IPS-18a (cell line): ENCODE data around the gene ACBD4.

Experiments
- H3K27ac ChIP-seq: one replicate; pipeline ENCODE4 v1.5.1; 2013; ENCODE audit warnings: low read length
- H3K27me3 ChIP-seq: one replicate; pipeline ENCODE4 v1.6.1; 2013; ENCODE audit warnings: mild to moderate bottlenecking, low read length; ENCODE audit not compliant: control insufficient read depth, insufficient read depth
- H3K36me3 ChIP-seq: one replicate; pipeline ENCODE4 v1.6.1; 2013; ENCODE audit warnings: low read depth, low read length; ENCODE audit not compliant: control insufficient read depth
- H3K4me1 ChIP-seq: one replicate; pipeline ENCODE4 v1.6.1; 2013; ENCODE audit warnings: low read depth, low read length; ENCODE audit not compliant: control insufficient read depth
- H3K4me3 ChIP-seq: one replicate; pipeline ENCODE4 v1.5.1; 2013; ENCODE audit warnings: low read length
- H3K9ac ChIP-seq: one replicate; pipeline ENCODE4 v1.6.1; 2013; ENCODE audit warnings: mild to moderate bottlenecking, low read length, moderate library complexity
- H3K9me3 ChIP-seq: one replicate; pipeline ENCODE4 v1.6.1; 2013; ENCODE audit warnings: low read depth, low read length; ENCODE audit not compliant: control insufficient read depth

ACBD4 gene

DNA sequence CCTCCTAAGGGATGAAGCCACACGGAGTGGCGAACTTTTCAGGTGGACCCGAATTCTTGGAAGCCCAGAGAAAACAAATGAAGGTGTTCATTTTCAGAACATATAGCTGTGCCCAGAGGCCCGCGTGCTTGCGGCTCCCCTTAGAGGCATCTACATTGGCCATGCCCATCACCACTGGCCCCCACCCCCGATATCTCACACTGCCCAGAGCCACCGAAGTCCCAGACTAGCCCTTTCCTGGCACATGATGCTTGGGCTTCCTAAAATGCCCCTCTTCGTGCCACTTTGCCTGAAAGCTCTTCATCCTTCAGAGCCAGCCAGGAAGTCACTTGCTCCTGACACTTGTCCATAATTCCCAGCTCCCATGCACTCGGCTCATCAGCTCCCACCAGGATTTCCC, 10.7 kb downstream of the ACBD4 start:
- no peak overlapping the region for H3K4me3 ChIP-seq
- no peak overlapping the region for H3K9ac ChIP-seq
- no peaks in the 10 kb centered on the region for H3K36me3 ChIP-seq
- H3K27me3 ChIP-seq, result no peaks in the 10 kb centered on the region
- H3K9me3 ChIP-seq, result no peaks in the 10 kb centered on the region
- H3K27ac ChIP-seq, result no peak overlapping the region
- H3K4me1 ChIP-seq, result peaks cover 17% of the 10 kb centered on the region

DNA sequence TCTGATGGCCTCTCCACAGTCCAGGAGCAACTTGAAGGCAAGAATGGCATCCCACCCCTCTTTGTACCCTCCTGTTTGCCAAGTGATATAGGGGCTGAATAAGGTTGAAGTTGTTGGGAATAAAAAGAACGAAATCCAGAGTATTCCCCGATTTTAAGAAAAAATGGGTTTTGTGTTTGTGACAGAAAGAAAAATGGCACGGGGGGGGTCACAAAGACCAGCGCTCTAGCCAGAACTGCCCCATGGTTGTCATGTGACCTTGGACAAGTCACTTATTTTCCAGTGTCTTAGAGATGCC, 11.1 kb downstream of the ACBD4 start:
- Histone ChIP-seq H3K9ac (peak overlapping the region; percentile 98), H3K9me3 (no peaks in the 10 kb centered on the region), H3K27me3 (no peaks in the 10 kb centered on the region), H3K4me1 (peaks cover 20% of the 10 kb centered on the region), H3K4me3 (peak overlapping the region; percentile 92), H3K27ac (no peak overlapping the region), H3K36me3 (no peaks in the 10 kb centered on the region)

DNA sequence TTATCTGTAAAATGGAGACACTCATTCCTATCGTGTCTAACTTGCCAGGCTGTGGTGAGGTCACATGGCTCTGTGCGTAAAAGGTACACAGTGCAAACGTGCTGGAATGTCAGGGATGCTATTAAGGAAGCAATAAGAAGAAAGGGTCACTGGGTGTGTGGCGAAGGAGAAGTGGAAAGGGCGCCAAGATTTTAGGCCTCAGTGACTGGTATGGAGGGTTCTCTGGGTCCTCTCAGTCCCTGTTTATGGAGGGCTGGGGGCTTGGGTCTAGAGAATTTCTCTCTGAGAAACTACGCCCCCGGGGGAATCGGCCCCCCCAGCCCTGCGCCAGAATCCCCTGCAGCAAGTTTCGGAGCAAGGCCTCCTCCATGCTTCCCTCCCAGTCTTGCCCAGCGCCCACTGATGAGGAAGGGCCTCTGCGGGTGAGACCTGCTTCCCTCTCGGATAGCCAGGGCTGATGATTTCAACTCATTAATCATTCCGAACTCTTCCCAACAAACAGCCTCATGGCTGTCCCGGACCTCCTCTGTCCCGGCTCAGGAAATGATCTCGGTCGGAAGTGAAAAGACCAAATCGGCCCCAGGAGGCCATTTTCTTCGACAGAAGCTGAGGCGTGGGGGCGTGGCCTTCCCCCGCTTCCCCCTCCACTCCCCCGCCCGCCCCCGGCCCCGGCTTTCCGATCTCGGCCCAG, 11.5 kb downstream of the ACBD4 start:
- peak overlapping the region; percentile 98 for H3K27ac ChIP-seq
- H3K9me3 ChIP-seq, result no peaks in the 10 kb centered on the region
- no peaks in the 10 kb centered on the region for H3K36me3 ChIP-seq
- peaks cover 22% of the 10 kb centered on the region for H3K4me1 ChIP-seq
- peak overlapping the region; percentile 98 for H3K9ac ChIP-seq
- peak overlapping the region; percentile 92 for H3K4me3 ChIP-seq
- no peaks in the 10 kb centered on the region for H3K27me3 ChIP-seq

DNA sequence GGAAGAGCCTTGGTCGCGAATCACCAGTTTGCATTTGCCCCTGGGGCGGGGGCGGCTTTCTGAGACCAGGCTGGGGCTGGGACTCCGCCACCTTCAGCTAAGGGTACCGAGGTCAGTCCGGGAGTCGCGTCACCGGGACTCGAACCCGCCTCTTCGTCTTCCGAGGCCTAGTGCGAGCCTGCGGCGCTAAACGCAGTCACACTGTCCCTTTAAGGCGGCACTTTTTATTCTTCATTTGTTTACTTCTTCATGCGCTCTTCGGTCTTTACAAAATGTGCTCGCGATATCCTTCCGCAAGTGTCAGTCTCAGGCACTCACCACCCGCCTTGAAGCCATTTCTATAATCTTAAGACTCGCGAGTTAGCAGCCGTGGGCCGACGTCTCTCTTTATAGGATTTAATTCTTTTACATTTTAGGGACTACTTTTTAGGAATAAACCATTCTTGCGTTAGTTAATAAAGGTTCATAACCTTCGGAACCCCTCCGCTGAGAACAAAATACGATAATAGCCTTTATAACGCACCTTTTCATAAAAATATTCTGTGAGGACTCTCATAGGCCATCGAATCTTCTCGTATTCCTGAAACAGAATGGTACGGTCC, 12.2 kb downstream of the ACBD4 start:
- Histone ChIP-seq H3K4me3 (peak overlapping the region; percentile 92), H3K4me1 (peaks cover 22% of the 10 kb centered on the region), H3K27ac (peak overlapping the region; percentile 98), H3K36me3 (no peaks in the 10 kb centered on the region), H3K27me3 (no peaks in the 10 kb centered on the region), H3K9ac (peak overlapping the region; percentile 98), H3K9me3 (no peaks in the 10 kb centered on the region)

DNA sequence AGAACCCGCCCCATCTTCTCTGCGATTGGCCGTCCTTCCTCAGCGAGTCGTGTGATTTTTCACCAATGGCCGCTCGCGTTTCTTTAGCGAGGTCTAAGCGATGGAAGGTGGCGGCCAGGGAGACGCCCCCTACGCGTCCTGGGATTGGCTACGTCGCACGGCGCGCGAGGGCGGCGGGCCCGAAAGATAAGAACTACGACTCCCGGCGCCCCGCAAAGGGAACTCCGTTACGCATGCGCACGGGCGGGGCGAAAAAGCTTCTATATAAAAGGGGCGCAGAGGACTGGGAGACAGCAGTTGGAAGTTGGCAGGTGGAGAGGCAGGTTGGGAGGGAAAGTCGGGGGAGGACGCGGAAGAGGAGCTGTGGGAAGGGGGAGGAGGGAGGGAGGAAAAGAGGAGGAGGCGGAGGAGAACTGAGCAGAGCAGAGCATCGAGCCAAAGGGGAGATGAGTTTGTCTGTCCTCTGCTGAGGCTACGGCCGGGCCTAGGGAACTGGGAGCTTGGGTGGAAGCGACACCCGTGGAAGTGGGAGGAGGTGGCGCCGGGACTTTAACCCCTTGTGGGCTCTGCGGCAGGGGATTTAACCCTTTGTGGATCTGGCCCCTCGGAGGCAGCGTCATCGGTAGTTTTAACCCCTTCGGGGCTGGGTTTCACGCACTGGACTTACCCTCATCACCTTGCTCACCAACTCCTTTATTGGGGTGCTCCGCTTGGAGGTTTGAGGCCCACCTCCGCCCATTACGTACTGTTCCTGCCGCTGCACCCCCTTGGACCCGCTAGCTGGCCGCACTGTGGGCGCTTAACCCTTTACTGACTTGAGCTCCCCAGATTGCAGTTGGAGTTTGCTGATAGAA, 12.9 kb downstream of the ACBD4 start, which contains the start of gene HEXIM1:
Gene HEXIM1 (plus strand): TSS at position 293 of the 854 bp plus-strand sequence. CDS start 716 bp downstream, outside the sequence.
- Histone ChIP-seq H3K4me1 (peaks cover 18% of the 10 kb centered on the region), H3K4me3 (peak within 1 kb of the TSS; percentile 97), H3K9me3 (no peaks in the 10 kb centered on the region), H3K27me3 (no peaks in the 10 kb centered on the region), H3K9ac (peak within 1 kb of the TSS; percentile 98), H3K27ac (peak within 1 kb of the TSS; percentile 98), H3K36me3 (no peaks in the 10 kb centered on the region)

DNA sequence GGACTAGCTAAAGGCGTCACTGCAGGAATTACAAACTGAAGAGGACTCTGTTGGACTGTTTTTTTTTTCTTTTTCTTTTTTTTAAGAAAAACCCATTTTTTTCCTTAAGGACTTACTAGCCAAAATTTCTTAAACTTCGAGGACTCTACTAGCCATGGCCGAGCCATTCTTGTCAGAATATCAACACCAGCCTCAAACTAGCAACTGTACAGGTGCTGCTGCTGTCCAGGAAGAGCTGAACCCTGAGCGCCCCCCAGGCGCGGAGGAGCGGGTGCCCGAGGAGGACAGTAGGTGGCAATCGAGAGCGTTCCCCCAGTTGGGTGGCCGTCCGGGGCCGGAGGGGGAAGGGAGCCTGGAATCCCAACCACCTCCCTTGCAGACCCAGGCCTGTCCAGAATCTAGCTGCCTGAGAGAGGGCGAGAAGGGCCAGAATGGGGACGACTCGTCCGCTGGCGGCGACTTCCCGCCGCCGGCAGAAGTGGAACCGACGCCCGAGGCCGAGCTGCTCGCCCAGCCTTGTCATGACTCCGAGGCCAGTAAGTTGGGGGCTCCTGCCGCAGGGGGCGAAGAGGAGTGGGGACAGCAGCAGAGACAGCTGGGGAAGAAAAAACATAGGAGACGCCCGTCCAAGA, 13.7 kb downstream of the ACBD4 start:
- Histone ChIP-seq H3K36me3 (no peaks in the 10 kb centered on the region), H3K9ac (peak overlapping the region; percentile 70), H3K4me1 (peaks cover 18% of the 10 kb centered on the region), H3K4me3 (peak overlapping the region; percentile 97), H3K27me3 (no peaks in the 10 kb centered on the region), H3K9me3 (no peaks in the 10 kb centered on the region), H3K27ac (peak overlapping the region; percentile 41)

DNA sequence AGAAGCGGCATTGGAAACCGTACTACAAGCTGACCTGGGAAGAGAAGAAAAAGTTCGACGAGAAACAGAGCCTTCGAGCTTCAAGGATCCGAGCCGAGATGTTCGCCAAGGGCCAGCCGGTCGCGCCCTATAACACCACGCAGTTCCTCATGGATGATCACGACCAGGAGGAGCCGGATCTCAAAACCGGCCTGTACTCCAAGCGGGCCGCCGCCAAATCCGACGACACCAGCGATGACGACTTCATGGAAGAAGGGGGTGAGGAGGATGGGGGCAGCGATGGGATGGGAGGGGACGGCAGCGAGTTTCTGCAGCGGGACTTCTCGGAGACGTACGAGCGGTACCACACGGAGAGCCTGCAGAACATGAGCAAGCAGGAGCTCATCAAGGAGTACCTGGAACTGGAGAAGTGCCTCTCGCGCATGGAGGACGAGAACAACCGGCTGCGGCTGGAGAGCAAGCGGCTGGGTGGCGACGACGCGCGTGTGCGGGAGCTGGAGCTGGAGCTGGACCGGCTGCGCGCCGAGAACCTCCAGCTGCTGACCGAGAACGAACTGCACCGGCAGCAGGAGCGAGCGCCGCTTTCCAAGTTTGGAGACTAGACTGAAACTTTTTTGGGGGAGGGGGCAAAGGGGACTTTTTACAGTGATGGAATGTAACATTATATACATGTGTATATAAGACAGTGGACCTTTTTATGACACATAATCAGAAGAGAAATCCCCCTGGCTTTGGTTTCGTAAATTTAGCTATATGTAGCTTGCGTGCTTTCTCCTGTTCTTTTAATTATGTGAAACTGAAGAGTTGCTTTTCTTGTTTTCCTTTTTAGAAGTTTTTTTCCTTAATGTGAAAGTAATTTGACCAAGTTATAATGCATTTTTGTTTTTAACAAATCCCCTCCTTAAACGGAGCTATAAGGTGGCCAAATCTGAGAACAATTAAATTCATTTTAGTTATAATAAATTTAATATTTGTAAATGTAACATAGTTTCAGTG, 14.5 kb downstream of the ACBD4 start:
- H3K9ac ChIP-seq, result peak overlapping the region; percentile 70
- no peaks in the 10 kb centered on the region for H3K27me3 ChIP-seq
- H3K4me1 ChIP-seq, result peaks cover 18% of the 10 kb centered on the region
- no peak overlapping the region for H3K27ac ChIP-seq
- peak overlapping the region; percentile 97 for H3K4me3 ChIP-seq
- H3K36me3 ChIP-seq, result no peaks in the 10 kb centered on the region
- H3K9me3 ChIP-seq, result no peaks in the 10 kb centered on the region

DNA sequence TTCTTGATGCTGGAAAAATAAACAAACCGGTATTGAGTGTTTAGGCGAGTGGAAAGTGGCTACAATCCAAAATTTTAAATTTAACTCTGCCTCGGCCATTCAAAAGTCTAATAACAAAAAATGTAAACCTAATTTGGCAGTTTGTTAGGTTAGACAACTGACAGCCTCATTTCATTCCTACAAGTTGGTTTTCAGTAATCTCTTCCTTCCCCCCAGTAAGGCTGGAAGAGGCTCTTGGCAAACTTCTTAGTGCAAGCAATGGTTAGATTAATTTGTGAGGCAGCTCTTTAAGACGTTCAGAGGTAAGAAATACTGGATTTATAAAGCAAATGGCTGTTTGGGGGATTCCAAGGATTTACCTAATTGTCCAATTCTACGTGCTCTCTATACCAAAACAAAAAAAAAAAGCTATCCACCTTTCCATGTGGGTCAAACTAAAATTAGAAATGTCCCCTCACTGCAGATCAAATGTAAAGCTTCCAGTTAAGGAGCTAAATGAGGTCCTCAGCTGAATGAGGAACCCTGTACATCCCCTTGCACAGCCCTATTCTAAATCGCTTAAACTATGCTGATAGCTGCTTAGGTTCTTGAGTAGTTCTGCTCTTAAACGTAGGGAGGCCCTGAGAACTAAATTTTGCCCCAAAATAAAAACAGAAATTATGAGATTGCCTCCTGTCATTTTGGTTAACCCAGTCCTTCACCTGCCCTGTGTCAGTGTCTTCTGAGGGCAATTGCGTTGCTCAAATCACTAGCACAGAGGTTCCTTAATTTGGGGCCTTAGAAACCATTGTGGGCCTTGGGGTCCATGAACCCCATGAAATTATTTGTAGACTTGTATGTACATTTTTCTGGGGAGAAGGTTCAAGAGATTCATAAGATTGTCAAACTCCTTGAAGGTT, 15.7 kb downstream of the ACBD4 start:
- no peak overlapping the region for H3K27ac ChIP-seq
- peaks cover 18% of the 10 kb centered on the region for H3K4me1 ChIP-seq
- H3K9me3 ChIP-seq, result no peaks in the 10 kb centered on the region
- no peaks in the 10 kb centered on the region for H3K36me3 ChIP-seq
- no peaks in the 10 kb centered on the region for H3K27me3 ChIP-seq
- no peak overlapping the region for H3K9ac ChIP-seq
- H3K4me3 ChIP-seq, result peak overlapping the region; percentile 97

DNA sequence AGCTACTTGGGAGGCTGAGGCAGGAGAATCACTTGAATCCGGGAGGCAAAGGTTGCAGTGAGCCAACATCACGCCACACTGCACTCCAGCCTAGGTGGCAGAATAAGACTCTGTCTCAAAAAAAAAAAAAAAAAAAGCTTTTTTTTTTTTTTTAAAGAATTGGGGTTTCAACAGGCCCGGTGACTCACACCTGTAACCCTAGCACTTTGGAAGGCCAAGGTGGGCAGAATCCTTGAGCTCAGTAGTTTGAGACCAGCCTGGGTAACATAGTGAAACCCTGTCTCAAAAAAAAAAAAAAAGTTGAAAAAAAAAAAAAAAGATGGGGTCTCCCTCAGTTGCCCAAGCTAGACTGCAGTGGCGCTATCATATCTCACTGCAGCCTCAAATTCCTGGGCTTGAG, 19.5 kb downstream of the ACBD4 start:
- no peak overlapping the region for H3K4me3 ChIP-seq
- H3K36me3 ChIP-seq, result no peaks in the 10 kb centered on the region
- H3K9me3 ChIP-seq, result no peaks in the 10 kb centered on the region
- peaks cover 15% of the 10 kb centered on the region for H3K4me1 ChIP-seq
- no peaks in the 10 kb centered on the region for H3K27me3 ChIP-seq
- H3K9ac ChIP-seq, result no peak overlapping the region
- no peak overlapping the region for H3K27ac ChIP-seq

DNA sequence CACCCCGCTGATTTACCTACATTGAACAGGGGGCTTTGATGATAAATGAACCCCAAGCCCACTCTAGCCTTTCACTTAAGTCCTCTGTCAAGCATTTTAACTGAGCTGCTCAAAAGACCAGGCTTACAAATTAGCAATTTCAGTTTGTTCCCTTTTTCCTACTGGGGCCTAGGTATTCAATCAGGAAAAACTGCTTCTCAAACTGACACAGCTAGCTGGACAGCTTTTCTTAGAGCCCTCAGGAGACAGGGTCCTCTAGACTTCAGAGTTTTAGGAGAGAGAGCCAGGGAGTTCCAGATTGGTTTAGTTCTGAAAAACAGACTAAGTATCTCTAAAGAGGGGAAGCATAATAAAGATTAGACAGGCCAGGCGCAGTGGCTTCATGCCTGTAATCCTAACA, 20.0 kb downstream of the ACBD4 start:
- no peaks in the 10 kb centered on the region for H3K36me3 ChIP-seq
- H3K9ac ChIP-seq, result no peak overlapping the region
- H3K9me3 ChIP-seq, result no peaks in the 10 kb centered on the region
- no peak overlapping the region for H3K4me3 ChIP-seq
- H3K4me1 ChIP-seq, result peaks cover 15% of the 10 kb centered on the region
- H3K27me3 ChIP-seq, result no peaks in the 10 kb centered on the region
- no peak overlapping the region for H3K27ac ChIP-seq
